B cell (primary cell): ENCODE results near the gene MRGPRX2. TPM values are rescaled to one million over a fixed set of nuclear protein-coding genes. Genes with fewer than 3 reads are reported as not detected.

Experiments used
- ATAC-seq: fragments of 200-7000 bp; cut with Tn5 transposase; one replicate; pipeline ENCODE4 v1.10.0; 2021; ENCODE audit warnings: low read depth, mild to moderate bottlenecking, moderate number of reproducible peaks, moderate library complexity
- CTCF ChIA-PET: fragments of 350-600 bp; sonication (Branson Sonifier 250); formaldehyde crosslinking; loops from one replicate; lab custom pipeline; 2021; ENCODE audit warnings: antibody characterized with exemption, inconsistent platforms; lab: Charles Lee
- POLR2A ChIA-PET: fragments of 350-600 bp; sonication (Branson Sonifier 250); formaldehyde crosslinking; loops from one replicate; lab custom pipeline; 2021; ENCODE audit warnings: antibody characterized with exemption; lab: Charles Lee
- DNase-seq: peaks from one replicate; pipeline ENCODE4 v3.0.0; 2013
- H2AFZ ChIP-seq: 2 replicates; pipeline ENCODE4 v1.6.1; 2012; ENCODE audit warnings: mild to moderate bottlenecking, low read depth, low read length; ENCODE audit not compliant: insufficient read depth, poor library complexity, severe bottlenecking
- H3K27ac ChIP-seq, 2 donors: 1 replicate in 1 of 2; 2 replicates in 1 of 2; pipeline ENCODE4 v1.5.1; 2012 to 2013; ENCODE audit warnings: low read length in 2 of 2, mild to moderate bottlenecking in 2 of 2, moderate library complexity in 1 of 2
- H3K27me3 ChIP-seq, 4 experiments: fragments of 200-600 bp in 1 of 4; sonication (generic) in 1 of 4; replicated peaks in 1 of 4; 1 replicate in 2 of 4; 2 replicates in 2 of 4; pipeline versions ENCODE4 v1.6.1 to v1.7.0; 2013 to 2016; ENCODE audit warnings: low read length in 3 of 4, mild to moderate bottlenecking in 2 of 4, mixed read lengths in 1 of 4, moderate library complexity in 1 of 4; ENCODE audit not compliant: insufficient read depth in 4 of 4, control insufficient read depth in 3 of 4; ENCODE audit errors: control extremely low read depth in 1 of 4
- H3K36me3 ChIP-seq, 2 experiments: replicated peaks in 1 of 2; 1 replicate in 1 of 2; 2 replicates in 1 of 2; pipeline versions ENCODE4 v1.6.1 to v1.7.1; 2013; ENCODE audit warnings: low read length in 1 of 2; ENCODE audit not compliant: insufficient read depth in 2 of 2, control insufficient read depth in 1 of 2; ENCODE audit errors: control extremely low read depth in 1 of 2, extremely low read depth in 1 of 2
- H3K4me1 ChIP-seq, 2 donors: fragments of 200-600 bp in 1 of 2; sonication (generic) in 1 of 2; 1 replicate in 1 of 2; 2 replicates in 1 of 2; pipeline versions ENCODE4 v1.5.1 to v1.6.1; 2013 to 2017; ENCODE audit warnings: low read length in 2 of 2; ENCODE audit not compliant: control insufficient read depth in 2 of 2, insufficient read depth in 2 of 2
- H3K4me2 ChIP-seq: replicated peaks from 2 replicates; pipeline ENCODE3; 2012; ENCODE audit warnings: mild to moderate bottlenecking, low read depth, low read length; ENCODE audit not compliant: poor library complexity, severe bottlenecking
- H3K4me3 ChIP-seq, 5 experiments: fragments of 200-600 bp in 1 of 5; sonication (generic) in 1 of 5; 1 replicate in 3 of 5; 2 replicates in 2 of 5; pipeline versions ENCODE4 v1.5.1 to v1.7.0; 2011 to 2016; ENCODE audit warnings: low read length in 4 of 5, mild to moderate bottlenecking in 4 of 5, low read depth in 2 of 5, control low read depth in 1 of 5, moderate library complexity in 1 of 5; ENCODE audit not compliant: insufficient read depth in 1 of 5; ENCODE audit errors: control extremely low read depth in 1 of 5, extremely low read depth in 1 of 5
- H3K79me2 ChIP-seq: fragments of 200-600 bp; sonication (generic); one replicate; pipeline ENCODE4 v1.6.0; 2016; ENCODE audit warnings: low read length; ENCODE audit not compliant: control insufficient read depth, insufficient read depth
- H3K9ac ChIP-seq: fragments of 200-600 bp; sonication (generic); 2 replicates; pipeline ENCODE4 v1.6.1; 2017; ENCODE audit warnings: mild to moderate bottlenecking, low read length, moderate library complexity
- H3K9me3 ChIP-seq, 3 donors: one replicate each; pipeline versions ENCODE4 v1.6.1 to v1.7.1; 2013; ENCODE audit warnings: low read length in 2 of 3; ENCODE audit not compliant: control insufficient read depth in 2 of 3, insufficient read depth in 1 of 3; ENCODE audit errors: control extremely low read depth in 1 of 3
- H4K20me1 ChIP-seq: 2 replicates; pipeline ENCODE4 v1.6.0; 2012; ENCODE audit warnings: mild to moderate bottlenecking, low read length; ENCODE audit not compliant: insufficient read depth, control insufficient read depth, poor library complexity, severe bottlenecking
- H3K27ac Mint-ChIP-seq: one replicate; pipeline ENCODE4 v1.8.0; 2021; ENCODE audit warnings: mixed read lengths
- H3K27me3 Mint-ChIP-seq: one replicate; pipeline ENCODE4 v1.8.0; 2021; ENCODE audit warnings: mixed read lengths
- H3K4me1 Mint-ChIP-seq: one replicate; pipeline ENCODE4 v1.8.0; 2021; ENCODE audit warnings: mixed read lengths
- H3K4me3 Mint-ChIP-seq: one replicate; pipeline ENCODE4 v1.8.0; 2021; ENCODE audit warnings: mixed read lengths
- H3K9me3 Mint-ChIP-seq: one replicate; pipeline ENCODE4 v1.8.0; 2022; ENCODE audit warnings: mixed read lengths; ENCODE audit not compliant: insufficient read depth
- EZH2 ChIP-seq: IDR thresholded peaks from 2 replicates; pipeline ENCODE4 v1.6.1; 2012; ENCODE audit warnings: borderline replicate concordance, low read depth, mild to moderate bottlenecking, moderate library complexity, low read length; ENCODE audit not compliant: insufficient read depth, poor library complexity, severe bottlenecking
- WGBS: methylation state at CpG from one replicate; pipeline ENCODE4 v1.1.5; 2013; ENCODE audit warnings: missing lambda C conversion rate; ENCODE audit not compliant: insufficient coverage; 5-methylcytosine and 5-hydroxymethylcytosine counted together
- intact Hi-C: fragments of 100-400 bp; cut with micrococcal nuclease; formaldehyde crosslinking; loops from one replicate; pipeline ENCODE4 v1.10.0; 2022
- polyA plus RNA-seq: library from polyadenylated mRNA; depleted of rRNA; stranded (reverse); fragments of >200 nt; gene quantifications from 2 replicates; pipeline ENCODE4 v1.2.3, GENCODE V29; 2012
- total RNA-seq, 2 donors: library from RNA; stranded (reverse); fragments of 120-200 nt in 1 of 2; gene quantifications; 1 replicate in 1 of 2; 2 replicates in 1 of 2; pipeline versions ENCODE4 v1.2.3 to v1.2.4, GENCODE V29; 2013 to 2022
- TF ChIP-seq, protein P1 (sequence below): fragments of 200-600 bp; IDR thresholded peaks from one replicate; pipeline ENCODE4 v1.8.0; 2022; ENCODE audit warnings: antibody characterized with exemption, mild to moderate bottlenecking

The MRGPRX2 gene
- total and polyA plus RNA-seq, 2 donors (not counting 1 experiment from before 2014, with no cell fraction given): not detected

DNA sequence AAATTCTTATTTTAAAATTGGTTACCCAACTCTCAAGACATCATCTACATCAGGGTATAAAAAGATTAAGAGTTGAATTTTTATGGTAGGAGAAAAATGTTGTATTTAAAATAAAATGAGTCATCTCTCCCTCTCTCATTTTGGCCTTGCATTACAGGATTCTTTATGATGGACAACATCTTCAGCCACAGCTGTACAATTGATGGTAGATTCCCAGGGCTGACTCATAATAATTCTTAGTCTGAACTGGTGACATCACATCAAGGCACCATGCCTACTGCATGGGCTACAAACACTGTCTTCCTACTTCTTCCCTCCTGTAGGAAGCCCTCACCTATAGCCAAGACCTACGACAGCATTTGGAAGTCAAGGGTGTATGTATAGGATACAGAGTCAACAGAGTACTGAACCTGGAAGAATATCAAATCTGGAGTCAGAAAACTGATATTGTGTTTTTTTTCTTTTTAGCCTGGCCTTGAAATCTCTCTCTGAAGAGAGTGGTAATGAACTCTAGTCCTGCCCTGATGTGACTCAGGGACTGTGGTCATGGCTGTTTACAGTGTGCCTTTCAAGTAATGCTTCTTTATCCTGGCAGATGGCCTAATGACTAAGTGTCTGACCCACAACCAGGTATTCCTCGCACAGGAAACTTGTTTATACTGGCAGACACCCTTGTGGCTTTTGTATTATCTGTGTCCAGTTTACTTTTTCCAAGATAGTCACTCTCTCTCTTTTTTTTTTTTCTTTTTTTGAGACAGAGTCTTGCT lies 32.5 kb downstream of the MRGPRX2 start:
- no peak for TF ChIP-seq EZH2
- TF ChIP-seq, protein P1, sequence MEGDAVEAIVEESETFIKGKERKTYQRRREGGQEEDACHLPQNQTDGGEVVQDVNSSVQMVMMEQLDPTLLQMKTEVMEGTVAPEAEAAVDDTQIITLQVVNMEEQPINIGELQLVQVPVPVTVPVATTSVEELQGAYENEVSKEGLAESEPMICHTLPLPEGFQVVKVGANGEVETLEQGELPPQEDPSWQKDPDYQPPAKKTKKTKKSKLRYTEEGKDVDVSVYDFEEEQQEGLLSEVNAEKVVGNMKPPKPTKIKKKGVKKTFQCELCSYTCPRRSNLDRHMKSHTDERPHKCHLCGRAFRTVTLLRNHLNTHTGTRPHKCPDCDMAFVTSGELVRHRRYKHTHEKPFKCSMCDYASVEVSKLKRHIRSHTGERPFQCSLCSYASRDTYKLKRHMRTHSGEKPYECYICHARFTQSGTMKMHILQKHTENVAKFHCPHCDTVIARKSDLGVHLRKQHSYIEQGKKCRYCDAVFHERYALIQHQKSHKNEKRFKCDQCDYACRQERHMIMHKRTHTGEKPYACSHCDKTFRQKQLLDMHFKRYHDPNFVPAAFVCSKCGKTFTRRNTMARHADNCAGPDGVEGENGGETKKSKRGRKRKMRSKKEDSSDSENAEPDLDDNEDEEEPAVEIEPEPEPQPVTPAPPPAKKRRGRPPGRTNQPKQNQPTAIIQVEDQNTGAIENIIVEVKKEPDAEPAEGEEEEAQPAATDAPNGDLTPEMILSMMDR: no peak
- DNase-seq (no peak), ATAC-seq (no peak)
- ChIA-PET CTCF (no interaction called here), POLR2A (no interaction called here)
- Histone ChIP-seq H3K27ac (no peak overlapping the region), H3K4me2 (no peak overlapping the region), H3K27me3 (peaks cover 0 to 3% (median 0%) of the 10 kb centered on the region in 4 experiments), H2AFZ (no peak overlapping the region), H3K36me3 (no peaks in the 10 kb centered on the region), H3K9me3 (no peaks in the 10 kb centered on the region), H3K4me3 (no peak overlapping the region), H3K9ac (no peak overlapping the region), H3K4me1 (no peaks in the 10 kb centered on the region), H4K20me1 (no peaks in the 10 kb centered on the region), H3K79me2 (no peaks in the 10 kb centered on the region)
- H3K4me1 Mint-ChIP-seq: no peaks in the 10 kb centered on the region
- H3K27ac Mint-ChIP-seq: no peak overlapping the region
- no peaks in the 10 kb centered on the region for H3K9me3 Mint-ChIP-seq
- no CpG with 5 or more reads among the region's 2 CpGs for WGBS
- H3K4me3 Mint-ChIP-seq: no peak overlapping the region
- intact Hi-C loops: no loop called here
- peaks cover 14% of the 10 kb centered on the region for H3K27me3 Mint-ChIP-seq

DNA sequence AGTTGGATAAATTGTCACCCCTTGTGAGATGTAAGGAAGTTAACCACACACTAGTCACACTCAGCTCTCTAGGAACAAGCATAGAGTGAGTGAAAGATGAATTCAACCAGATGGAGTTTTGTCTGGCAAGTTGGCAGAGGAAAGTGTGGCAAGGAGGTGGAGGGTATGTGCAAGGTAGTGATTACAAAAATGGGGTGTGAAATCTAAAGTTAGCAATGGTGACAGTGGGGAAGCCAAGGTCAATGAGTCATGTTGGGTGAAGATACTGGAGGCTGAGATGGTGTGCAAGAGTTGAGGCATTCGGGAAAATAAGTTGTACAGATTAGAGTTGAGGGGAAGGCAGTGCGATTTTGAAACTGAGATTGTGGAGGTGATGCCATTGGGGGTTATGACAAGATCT lies 33.7 kb downstream of the MRGPRX2 start:
- POLR2A ChIA-PET: no interaction called here
- CTCF ChIA-PET: no interaction called here
- Mint-ChIP-seq H3K27me3 (peaks cover 14% of the 10 kb centered on the region), H3K27ac (no peak overlapping the region), H3K4me3 (no peak overlapping the region), H3K4me1 (no peaks in the 10 kb centered on the region), H3K9me3 (no peaks in the 10 kb centered on the region)
- DNase-seq (no peak), ATAC-seq (no peak)
- Histone ChIP-seq H3K4me1 (no peaks in the 10 kb centered on the region), H2AFZ (no peak overlapping the region), H3K27ac (no peak overlapping the region), H3K36me3 (no peaks in the 10 kb centered on the region), H3K79me2 (no peaks in the 10 kb centered on the region), H4K20me1 (no peaks in the 10 kb centered on the region), H3K4me3 (no peak overlapping the region), H3K9me3 (no peaks in the 10 kb centered on the region), H3K9ac (no peak overlapping the region), H3K27me3 (peaks cover 0 to 3% (median 0%) of the 10 kb centered on the region in 4 experiments), H3K4me2 (no peak overlapping the region)
- intact Hi-C loops: no loop called here
- 78% methylated on average over 2 of the region's 2 CpGs for WGBS
- no peak for TF ChIP-seq EZH2
- TF ChIP-seq, protein P1: no peak
